Stimulated activated CD8-positive, alpha-beta memory T cell treated with anti-CD3 and anti-CD28 coated beads, Interleukin-15, amount 100 ng/mL, for 48 hours (primary cell): ENCODE measurements around the gene SORCS2.

Source experiments
- DNase-seq, 2 donors: peaks; one replicate each; pipeline ENCODE4 v3.0.0-alpha.2; 2020; ENCODE audit warnings: low read depth in 2 of 2

Gene SORCS2

DNA sequence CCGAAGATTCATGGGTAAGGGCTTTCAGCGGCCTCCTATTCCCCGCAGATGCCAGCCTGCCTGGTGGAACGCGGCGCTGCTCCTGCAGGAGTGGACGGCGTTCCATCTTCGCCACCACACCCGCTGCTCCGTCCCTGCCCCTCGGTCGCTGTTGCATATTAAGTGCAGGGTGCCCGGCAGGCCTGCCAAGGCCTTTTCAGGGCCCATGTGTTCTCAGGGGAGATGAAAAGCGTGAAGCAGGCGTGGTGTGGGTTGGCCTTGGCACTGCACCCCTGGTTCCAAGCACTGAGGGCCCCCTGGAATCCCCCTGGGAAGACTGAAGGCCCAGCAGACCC lies 52.0 kb downstream of the SORCS2 start:
- DNase-seq, result no peak

GRCh38 chr4:7244751-7245320 lies 52.5 kb downstream of the SORCS2 start:
- no peak for DNase-seq

DNA sequence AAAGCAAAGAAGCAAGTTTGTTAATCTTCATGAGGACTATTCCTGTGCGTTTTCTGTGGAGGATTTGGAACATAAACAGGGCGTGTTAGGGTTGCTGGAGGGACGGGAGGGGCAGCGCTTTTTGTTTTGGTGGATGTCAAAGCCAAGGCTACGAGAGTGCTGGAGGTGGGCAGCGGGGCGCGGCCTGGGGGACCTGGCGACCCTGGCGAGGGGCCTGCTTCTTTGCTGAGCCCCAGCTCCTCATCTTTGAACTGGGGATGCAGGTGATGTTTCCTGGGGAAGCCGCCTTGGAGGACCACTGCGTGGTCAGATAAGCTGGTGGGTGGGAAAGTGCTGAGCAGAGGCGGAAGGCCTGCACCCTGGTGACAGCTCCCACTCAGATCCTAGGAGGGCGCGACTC lies 55.2 kb downstream of the SORCS2 start:
- DNase-seq, result no peak

DNA sequence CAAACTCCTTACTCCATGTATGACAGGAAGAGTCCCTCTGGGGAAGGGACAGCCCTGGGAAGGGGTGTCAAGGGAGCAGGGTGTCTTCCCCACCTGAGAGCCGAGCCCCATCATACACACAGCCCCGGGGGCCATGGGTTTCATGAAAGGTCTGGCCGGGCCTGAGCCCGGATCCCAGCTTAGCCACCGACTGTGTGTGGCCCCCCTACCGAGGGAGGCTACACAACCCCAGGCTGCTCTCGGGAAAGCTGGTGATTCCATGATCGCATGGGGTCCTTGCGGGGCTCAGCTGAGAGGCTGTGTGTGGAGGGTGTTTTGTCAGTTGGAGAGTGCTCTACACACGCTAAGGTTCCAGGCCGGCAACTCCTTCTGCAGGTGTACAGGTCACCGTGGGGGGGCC lies 55.6 kb downstream of the SORCS2 start:
- DNase-seq, result no peak

DNA sequence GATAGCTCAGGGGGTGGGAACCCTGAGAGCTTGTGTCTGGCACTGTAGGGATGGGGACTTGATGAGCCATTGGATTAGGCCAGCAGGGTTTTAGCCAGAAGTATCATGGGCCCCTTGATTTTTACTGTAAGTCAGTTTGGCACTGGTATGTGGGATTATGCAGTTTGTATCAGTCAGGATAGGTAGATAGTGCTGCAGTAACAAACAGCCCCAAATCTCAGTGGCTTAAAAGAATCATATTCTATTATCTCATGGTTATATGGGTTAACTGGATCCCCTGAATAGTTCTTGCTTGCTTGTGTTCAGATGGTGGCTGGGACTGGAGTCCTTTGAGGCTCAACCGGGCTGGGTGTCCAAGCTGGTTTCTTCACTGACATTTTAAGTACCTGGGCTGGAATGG lies 56.5 kb downstream of the SORCS2 start:
- DNase-seq, result no peak

- DNase-seq, result no peak
These were observed 59.0 kb downstream of the SORCS2 start for GRCh38 chr4:7251321-7251720.

- no peak for DNase-seq
These were observed 59.7 kb downstream of the SORCS2 start for GRCh38 chr4:7252051-7252450.

- DNase-seq, result no peak
These were observed 60.4 kb downstream of the SORCS2 start for GRCh38 chr4:7252510-7253340.

DNA sequence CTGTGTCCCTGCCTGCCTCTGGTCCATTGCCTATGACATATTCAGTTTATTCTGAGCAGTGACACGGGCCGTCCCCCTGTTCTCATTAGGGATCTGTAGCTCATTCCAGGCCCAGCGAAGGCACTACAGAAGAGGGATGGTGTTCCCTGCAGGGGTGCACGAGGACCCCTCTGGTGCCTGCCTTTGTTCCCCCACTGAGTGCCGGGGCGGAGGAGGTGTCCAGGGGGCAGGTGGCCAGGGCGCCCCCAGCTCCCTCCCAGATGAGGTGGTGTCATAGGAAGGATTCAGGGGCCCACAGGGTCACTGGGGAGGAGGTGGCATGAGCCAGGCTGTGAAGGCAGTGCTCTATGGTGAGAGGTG lies 61.0 kb downstream of the SORCS2 start:
- no peak for DNase-seq

DNA sequence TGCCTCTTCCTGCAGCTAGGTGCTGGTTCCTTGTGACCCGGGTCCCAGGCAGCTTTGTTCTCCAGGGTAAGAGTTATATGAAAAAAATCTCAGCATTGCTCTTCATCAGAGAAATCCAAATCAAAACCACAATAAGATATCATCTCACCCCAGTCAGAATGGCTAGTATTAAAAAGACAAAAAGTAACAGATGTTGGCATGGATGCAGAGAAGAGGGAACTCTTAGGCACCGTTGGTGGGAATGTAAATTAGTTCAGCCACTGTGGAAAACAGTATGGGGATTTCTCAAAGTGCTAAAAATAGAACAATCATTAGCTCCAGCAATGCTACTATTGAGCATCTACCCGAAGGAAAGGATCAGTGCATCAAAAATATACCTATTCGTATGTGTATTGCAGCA lies 61.5 kb downstream of the SORCS2 start:
- DNase-seq, result no peak

DNA sequence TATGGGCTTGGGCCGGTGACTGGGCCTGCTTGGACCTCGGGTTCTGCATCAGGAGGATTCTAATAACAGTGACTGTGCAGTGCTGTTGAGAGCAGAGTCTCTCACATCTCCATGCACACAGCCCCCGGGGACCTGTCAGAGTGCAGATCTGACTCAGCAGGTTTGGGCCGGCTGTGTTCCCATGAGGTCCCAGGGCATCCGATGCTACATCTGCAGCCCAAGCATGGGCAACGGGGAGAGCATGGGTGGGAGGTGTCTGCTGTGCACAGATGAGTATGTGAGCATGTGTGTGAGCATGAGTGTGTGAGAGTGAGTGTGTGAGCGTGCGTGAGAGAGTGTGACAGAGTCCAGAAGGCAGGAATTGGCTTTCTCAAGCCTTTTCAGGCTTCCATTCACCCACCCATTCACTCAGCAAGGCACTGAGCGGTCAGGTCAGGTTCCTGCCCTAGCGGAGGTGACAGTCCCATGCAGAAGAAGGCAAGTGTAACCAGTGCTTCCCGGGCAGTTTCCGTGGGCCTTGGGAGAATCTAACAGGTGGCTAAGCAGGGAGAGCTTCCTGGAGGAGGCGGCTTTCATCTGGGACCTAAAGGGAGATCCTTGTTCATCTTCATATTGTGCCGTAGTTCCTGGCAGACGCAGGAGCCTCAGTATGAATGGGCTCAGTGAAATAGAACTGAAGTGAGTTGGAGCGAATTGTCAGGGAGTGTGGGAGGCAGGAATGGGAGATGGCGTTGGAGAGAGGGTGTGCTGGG lies 62.6 kb downstream of the SORCS2 start:
- no peak for DNase-seq

- no peak for DNase-seq
These were observed 63.1 kb downstream of the SORCS2 start for GRCh38 chr4:7255488-7255881.

DNA sequence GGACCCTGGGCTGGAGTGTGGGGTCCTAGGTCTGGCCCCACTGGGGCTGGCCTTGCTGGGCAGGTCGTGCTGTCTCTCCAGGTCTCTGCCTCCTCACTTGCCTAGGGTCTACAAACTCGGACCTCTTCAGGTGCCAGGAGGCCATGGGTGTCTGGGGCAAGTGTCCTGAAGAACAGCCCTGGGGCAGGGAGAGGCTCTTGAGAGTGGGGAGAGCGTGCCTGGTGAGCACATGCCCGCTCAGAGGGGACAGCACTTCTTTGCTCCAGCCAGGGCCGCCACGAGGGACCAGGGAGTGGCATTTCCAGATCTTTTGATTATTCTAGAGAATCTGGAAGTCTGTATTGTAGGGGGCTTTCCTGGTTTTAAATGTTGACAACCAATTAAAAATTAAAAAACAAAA lies 63.7 kb downstream of the SORCS2 start:
- no peak for DNase-seq

- DNase-seq, result no peak
These were observed 64.9 kb downstream of the SORCS2 start for GRCh38 chr4:7256984-7257810.

DNA sequence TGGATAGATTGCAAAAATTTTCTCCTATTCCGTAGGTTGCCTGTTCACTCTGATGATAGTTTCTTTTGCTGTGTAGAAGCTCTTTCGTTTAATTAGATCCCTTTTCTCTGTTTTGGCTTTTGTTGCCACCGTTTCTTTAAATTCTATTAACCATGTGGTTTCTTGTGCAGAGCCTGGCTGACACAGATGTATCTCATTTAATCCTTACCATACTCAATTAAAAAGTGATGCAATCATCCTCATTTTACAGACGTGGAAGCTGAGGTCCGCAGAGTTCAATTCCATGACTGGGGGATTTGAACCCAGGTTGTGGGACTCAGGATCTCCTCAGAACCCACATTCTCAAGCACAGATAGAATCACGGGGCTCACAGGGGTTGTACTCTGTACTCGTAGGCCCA lies 66.7 kb downstream of the SORCS2 start:
- no peak for DNase-seq

GRCh38 chr4:7260569-7260968 lies 68.2 kb downstream of the SORCS2 start:
- no peak for DNase-seq

DNA sequence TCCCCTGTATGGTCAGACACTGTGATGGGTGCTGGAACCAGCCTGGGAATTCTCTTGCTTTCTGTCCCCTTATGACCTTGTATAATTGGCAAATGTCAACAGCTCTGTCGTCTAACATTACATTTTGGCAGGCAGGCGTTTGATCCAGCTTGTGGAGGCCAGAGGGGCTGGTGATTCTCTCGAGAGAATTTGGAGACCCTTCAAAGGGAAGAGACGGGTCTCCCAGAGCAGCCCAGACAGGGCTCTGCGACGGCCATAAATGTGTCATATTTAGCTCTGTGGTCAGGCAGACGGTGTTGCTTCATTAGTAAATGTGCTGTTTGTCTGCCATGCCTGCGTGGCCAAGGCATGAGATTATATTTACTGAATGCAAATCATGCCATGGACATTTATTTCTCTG lies 68.7 kb downstream of the SORCS2 start:
- DNase-seq, result no peak

DNA sequence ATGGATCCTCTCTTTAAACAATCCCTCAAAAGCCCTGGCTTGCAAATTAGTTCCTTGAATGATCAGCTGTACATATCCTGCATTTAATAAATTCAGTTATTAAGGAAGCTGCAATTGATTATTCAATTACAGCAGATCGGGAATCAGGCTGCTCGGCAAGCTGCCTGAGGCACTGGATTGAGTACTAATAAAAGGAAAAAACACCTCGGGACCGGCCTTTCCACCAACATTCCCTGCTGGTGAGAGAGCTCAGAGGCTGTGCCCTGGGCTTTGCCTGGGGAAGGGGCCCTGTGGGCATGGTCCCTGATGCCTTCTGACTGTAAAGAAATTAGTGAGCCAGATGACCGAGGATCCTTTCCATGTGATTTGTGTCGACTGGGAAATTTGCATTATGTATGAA lies 69.2 kb downstream of the SORCS2 start:
- DNase-seq, result no peak

- no peak for DNase-seq
These were observed 69.8 kb downstream of the SORCS2 start for GRCh38 chr4:7262134-7262533.

GRCh38 chr4:7263166-7263565 lies 70.8 kb downstream of the SORCS2 start:
- DNase-seq, result no peak

DNA sequence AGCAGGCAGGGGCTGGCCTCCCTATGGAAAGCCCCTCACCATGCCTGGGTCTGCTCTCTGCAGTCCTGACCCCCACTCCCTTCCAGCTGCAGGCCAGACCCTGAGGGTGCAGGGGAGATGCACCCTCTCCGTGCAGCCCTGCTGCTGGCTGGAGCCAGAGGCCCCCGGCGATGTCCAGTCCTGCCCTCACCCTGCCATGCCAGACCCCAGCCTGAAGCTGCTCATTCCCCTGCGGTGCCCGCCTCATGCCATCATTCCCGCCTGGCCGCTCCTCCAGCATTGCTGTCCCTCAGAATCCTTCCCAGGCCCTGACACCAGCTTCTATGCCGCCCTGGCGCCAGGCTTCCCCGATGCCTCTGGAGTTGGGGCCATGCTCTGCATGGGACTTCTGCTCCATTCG lies 72.4 kb downstream of the SORCS2 start:
- DNase-seq, result no peak

GRCh38 chr4:7266525-7267292 lies 74.4 kb downstream of the SORCS2 start:
- no peak for DNase-seq
